Astrocyte (in vitro differentiated cells and primary cell): ENCODE data around the gene GYG2.
"Not testable (repeated sequence)": the region's sequence is repeated elsewhere in the genome, so short reads cannot be mapped to it uniquely, and the experiment has no call there.

Experiments
- CTCF ChIP-seq: IDR thresholded peaks from 2 replicates; pipeline ENCODE4 v1.5.1; 2011; ENCODE audit warnings: low read depth, mild to moderate bottlenecking, inconsistent platforms, low read length, moderate library complexity; ENCODE audit not compliant: insufficient read depth
- EZH2 ChIP-seq: IDR thresholded peaks from 2 replicates; pipeline ENCODE4 v1.6.1; 2012; ENCODE audit warnings: mild to moderate bottlenecking, low read length, inconsistent platforms; ENCODE audit not compliant: insufficient read depth

GRCh38 chrX:2804106-2804843 lies 24.5 kb upstream of the GYG2 start:
- TF ChIP-seq CTCF, EZH2: not testable (repeated sequence)
